HG03196 (cell line): ENCODE results near the gene SOX5.
"Not testable (repeated sequence)": the region's sequence is repeated elsewhere in the genome, so short reads cannot be mapped to it uniquely, and the experiment has no call there.

Experiments used
- ATAC-seq: cut with Tn5 transposase; IDR thresholded peaks from one replicate; pipeline ENCODE4 v1.9.1; 2021; ENCODE audit not compliant: unreplicated experiment

Gene SOX5

DNA sequence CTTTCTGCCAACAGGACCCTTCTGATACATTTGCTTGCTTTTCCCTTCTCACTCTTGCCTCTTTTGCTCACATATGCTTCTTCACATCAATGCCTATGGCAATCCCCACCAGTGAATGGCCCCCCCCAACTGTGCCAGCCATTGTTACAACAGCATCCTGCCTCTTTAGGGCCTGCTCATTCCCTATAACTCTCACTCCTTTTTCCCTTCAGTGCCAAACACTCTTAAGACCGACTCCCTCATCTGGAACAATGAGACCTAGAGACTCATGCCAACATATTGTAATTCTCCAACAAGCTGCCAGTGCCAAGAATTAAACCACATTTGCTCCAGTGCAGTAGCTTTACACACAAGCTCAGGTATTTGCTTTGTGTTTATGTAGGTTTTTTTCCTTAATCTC is 189.0 kb downstream of the SOX5 start:
- ATAC-seq: no peak

GRCh38 chr12:23758608-23759007 is 190.9 kb downstream of the SOX5 start:
- no peak for ATAC-seq

- ATAC-seq: no peak
Measured at GRCh38 chr12:23757541-23757962, 191.9 kb downstream of the SOX5 start.

DNA sequence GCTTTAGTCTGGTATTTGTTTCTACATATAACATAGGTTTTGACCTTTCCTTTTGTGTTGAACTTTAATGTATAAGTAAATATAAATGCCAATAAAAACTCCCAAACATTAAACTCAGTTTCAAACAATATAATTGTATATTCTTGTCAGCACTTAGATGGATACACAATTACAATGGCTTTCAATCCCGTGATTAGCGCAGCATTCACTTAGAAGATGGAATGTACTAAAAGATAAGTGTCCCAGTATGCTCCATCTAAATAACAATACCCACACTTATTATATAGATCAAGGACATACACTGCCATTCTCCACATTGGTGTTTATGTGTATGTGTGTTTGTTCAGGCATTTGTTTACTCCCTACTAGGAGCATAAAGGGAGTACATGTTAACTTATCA is 193.1 kb downstream of the SOX5 start:
- no peak for ATAC-seq

GRCh38 chr12:23753628-23754365 is 195.7 kb downstream of the SOX5 start:
- no peak for ATAC-seq

DNA sequence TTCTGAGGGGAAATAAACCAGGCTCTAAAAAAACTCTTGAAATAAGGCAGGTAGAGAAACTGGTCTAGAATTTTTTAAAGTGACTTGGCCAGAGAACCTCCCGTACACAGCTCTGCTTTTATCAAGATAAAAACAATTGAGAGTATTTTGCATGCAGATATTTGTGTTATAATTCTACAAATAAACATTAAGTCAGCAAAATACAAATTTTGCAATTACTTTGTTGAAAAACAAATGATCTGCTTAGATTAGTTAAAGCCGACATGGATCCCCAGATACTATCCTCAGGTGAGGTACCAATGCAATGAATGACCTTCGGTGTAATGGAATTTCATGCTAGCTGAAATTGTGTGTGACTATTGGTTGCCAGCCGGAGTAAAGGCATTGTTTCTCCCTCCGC is 197.2 kb downstream of the SOX5 start:
- no peak for ATAC-seq

GRCh38 chr12:23751641-23752040 is 197.8 kb downstream of the SOX5 start:
- no peak for ATAC-seq

DNA sequence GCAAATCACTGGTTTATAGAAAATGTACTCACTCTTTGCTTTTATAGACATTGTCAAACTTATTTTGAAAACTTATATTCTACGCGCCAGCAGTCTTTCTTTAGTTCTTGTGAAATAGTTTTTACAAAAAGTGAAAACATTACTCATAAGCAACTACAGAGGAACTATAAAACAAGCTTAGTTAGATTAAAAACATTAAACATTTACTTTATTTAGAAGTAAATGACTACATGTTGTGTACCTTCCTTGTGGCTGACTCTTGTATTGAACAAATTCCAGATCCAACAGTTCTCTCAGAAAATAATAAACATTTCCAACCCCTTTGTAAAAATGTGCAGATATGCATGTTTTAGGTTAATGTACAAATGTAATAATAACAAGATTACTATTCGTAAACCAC is 198.5 kb downstream of the SOX5 start:
- ATAC-seq: no peak

DNA sequence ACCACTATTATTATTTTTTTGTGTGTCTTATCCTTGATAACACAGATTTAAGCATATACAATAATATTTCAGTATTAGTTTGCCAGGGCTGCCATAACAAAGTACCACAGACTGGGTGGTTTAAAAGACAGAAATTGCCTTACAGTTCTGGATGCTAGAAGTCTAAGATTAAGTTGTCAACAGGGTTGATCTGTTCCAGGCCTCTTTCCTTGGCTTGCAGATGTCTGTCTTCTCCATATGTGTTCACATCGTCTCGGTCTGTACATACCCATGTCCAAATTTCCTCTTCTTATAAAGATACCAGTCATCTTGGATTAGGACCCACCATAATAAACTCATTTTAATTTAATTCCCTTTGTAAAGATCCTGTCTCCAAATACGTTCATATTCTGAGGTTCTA is 204.8 kb downstream of the SOX5 start:
- no peak for ATAC-seq

- ATAC-seq: no peak
Measured at GRCh38 chr12:23742574-23742973, 206.9 kb downstream of the SOX5 start.

DNA sequence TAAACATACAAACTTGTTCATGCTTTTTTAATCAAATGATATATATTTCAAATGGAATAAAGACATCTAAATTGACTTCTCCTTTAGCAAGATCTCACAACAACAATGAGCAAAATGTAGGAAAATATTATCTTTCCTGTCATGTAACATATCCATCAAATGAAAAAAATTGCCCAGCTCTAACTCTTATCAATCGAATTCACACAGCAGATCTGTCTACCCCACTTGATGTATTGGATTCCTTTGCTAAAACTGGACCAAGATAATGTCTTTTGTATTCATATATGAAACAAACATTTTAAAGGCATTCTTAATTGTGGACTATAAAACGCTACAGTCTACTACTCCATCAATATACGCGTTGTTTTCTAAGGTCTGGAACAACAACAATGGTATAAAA is 218.0 kb downstream of the SOX5 start:
- ATAC-seq: no peak

DNA sequence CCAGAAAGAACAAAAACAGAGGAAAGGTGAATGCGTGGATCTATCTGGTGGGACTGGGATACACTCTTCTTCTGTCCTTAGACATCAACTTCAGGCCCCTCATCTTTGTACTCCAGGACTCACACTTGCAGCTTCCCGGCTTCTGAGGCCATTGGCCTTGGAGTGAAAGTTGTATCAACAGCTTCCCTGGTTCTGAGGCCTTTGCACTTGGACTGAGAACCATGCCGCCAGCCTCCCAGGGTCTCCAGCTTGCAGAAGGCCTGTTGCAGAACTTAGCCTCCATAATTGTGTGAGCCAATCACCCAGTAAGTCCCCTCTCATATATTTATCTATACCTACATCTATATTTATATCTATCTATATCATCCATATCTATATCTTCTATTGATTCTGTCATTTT is 218.4 kb downstream of the SOX5 start:
- ATAC-seq: no peak

GRCh38 chr12:23729359-23729758 is 220.1 kb downstream of the SOX5 start:
- ATAC-seq: no peak

GRCh38 chr12:23726646-23727045 is 222.8 kb downstream of the SOX5 start:
- ATAC-seq: no peak

GRCh38 chr12:23722655-23723054 is 226.8 kb downstream of the SOX5 start:
- ATAC-seq: no peak

- no peak for ATAC-seq
Measured at GRCh38 chr12:23721268-23721667, 228.2 kb downstream of the SOX5 start.

GRCh38 chr12:23719493-23719892 is 230.0 kb downstream of the SOX5 start:
- no peak for ATAC-seq

GRCh38 chr12:23710361-23710760 is 239.1 kb downstream of the SOX5 start:
- not testable (repeated sequence) for ATAC-seq

DNA sequence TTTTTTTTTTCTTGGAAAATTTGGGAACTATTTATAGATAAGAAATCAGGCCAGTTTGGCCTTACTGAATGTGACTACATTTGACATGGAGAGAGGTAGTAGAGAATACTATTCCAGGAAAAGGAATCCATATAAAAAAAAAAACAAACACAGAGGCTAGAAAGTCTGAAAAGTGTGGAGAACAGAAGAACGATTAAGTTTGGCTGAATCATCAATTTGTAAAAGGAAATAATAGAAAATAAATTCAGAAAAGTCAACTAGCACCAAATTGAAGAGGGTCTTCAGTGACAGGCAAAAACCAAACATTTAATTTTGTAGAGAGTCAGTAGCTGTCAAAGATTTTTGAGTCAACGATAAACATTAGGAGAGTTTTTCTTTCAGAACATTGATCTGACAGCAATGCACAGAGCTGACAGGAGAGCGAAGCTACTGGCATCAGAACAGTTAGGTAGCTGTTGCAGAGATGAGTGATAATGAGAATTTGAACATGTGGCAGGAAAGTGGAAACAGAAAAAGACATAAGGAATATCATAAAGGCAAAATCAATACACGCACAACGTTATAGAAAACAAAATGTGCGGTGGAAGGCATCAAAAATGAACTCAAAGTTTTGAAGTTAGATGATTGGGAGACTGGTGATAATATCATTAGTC is 241.2 kb downstream of the SOX5 start:
- no peak for ATAC-seq

- ATAC-seq: no peak
Measured at GRCh38 chr12:23707270-23707669, 242.2 kb downstream of the SOX5 start.

- no peak for ATAC-seq
Measured at GRCh38 chr12:23704992-23705943, 244.2 kb downstream of the SOX5 start.

DNA sequence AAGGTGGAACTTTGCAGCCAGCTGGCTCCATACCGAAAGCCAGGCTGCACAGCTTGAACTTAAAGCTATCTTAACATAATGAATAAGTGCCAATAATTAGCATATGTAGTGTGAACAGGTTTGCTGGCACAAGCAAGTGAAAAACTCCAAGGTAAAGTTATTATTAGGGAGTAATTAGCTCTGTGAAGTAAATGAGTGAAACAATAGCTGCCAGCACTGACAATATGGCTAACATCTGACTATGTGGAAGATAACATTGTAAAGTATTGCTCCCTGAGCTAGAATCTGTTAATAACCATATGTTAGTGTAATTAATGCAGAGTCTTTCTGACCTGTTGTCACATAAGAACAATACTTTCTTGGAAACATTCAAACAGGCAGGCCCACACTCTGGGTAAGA is 246.4 kb downstream of the SOX5 start:
- ATAC-seq: no peak
